Esophagus muscularis mucosa (tissue), 4 donors: Measurements from ENCODE around the gene MRPS7. TPM values are rescaled to one million over a fixed set of nuclear protein-coding genes. Genes with fewer than 3 reads are reported as not detected.
"Not testable (repeated sequence)": the region's sequence is repeated elsewhere in the genome, so short reads cannot be mapped to it uniquely, and the experiment has no call there.

Experiments used
- DNase-seq: peaks from one replicate; pipeline ENCODE4 v3.0.0-alpha.2; 2017; ENCODE audit errors: extremely low spot score
- H3K27ac ChIP-seq, 4 donors: fragments of 200-600 bp; sonication (generic); replicated peaks in 1 of 4; 1 replicate in 3 of 4; 2 replicates in 1 of 4; pipeline ENCODE4 v1.5.1; 2016 to 2019; ENCODE audit warnings: mild to moderate bottlenecking in 1 of 4
- H3K27me3 ChIP-seq, 4 donors: fragments of 200-600 bp; sonication (generic); one replicate each; pipeline versions ENCODE4 v1.5.1 to v1.6.0; 2016 to 2019
- H3K36me3 ChIP-seq, 4 donors: fragments of 200-600 bp; sonication (generic); one replicate each; pipeline ENCODE4 v1.5.1; 2016 to 2019
- H3K4me1 ChIP-seq, 4 donors: fragments of 200-600 bp; sonication (generic); one replicate each; pipeline ENCODE4 v1.5.1; 2016 to 2019
- H3K4me3 ChIP-seq, 4 donors: fragments of 200-600 bp; sonication (generic); 1 replicate in 2 of 4; 2 replicates in 2 of 4; pipeline ENCODE4 v1.5.1; 2016 to 2019; ENCODE audit warnings: mild to moderate bottlenecking in 4 of 4, moderate library complexity in 1 of 4
- H3K9me3 ChIP-seq, 4 donors: fragments of 200-600 bp; sonication (generic); 1 replicate in 3 of 4; 2 replicates in 1 of 4; pipeline ENCODE4 v1.5.1; 2016 to 2019
- CTCF ChIP-seq, 3 experiments: fragments of 200-600 bp in 2 of 3; fragments of 450-650 bp in 1 of 3; sonication (generic) in 2 of 3; IDR thresholded peaks; one replicate each; pipeline ENCODE4 v1.5.1; 2017 to 2019; ENCODE audit warnings: antibody characterized with exemption in 3 of 3, mild to moderate bottlenecking in 2 of 3, moderate library complexity in 1 of 3
- EP300 ChIP-seq: sonication (generic); formaldehyde crosslinking; IDR thresholded peaks from one replicate; pipeline ENCODE4 v1.6.1; 2017; ENCODE audit warnings: antibody characterized with exemption
- POLR2A ChIP-seq: fragments of 450-650 bp; IDR thresholded peaks from one replicate; pipeline ENCODE4 v1.6.1; 2017; ENCODE audit warnings: antibody characterized with exemption, moderate library complexity, mild to moderate bottlenecking, low read depth
- POLR2AphosphoS5 ChIP-seq, 2 donors: sonication (generic); formaldehyde crosslinking; IDR thresholded peaks; one replicate each; pipeline ENCODE4 v1.6.1; 2017; ENCODE audit warnings: antibody characterized with exemption in 2 of 2
- WGBS: methylation state at CpG from one replicate; pipeline ENCODE4 v1.1.5; 2018; 5-methylcytosine and 5-hydroxymethylcytosine counted together
- intact Hi-C: fragments of 100-400 bp; cut with DNase I; formaldehyde crosslinking; loops from one replicate; pipeline ENCODE4 v1.15.1; 2023
- total RNA-seq, 4 donors: library from RNA; depleted of rRNA; stranded (reverse); fragments of >200 nt; gene quantifications; one replicate each; pipeline versions ENCODE4 v1.1.0 to v1.2.1, GENCODE V29; 2016

The MRPS7 gene
- total RNA-seq, 4 donors from 2014 or later: 37.8 to 40.6 (median 39.1) TPM

- intact Hi-C loops: loop anchor here (10.0 kb wide), 1 partner anchor 225 kb away; the partner anchor contains the start of genes CASKIN2 and TSEN54
- Histone ChIP-seq H3K36me3 (peaks cover 3 to 17% (median 12%) of the 10 kb centered on the region in 4 donors), H3K27ac (peak overlapping the region; percentile 85 to 96 (median 89)), H3K27me3 (no peaks in the 10 kb centered on the region), H3K4me1 (peaks cover 9 to 17% (median 14%) of the 10 kb centered on the region in 4 donors), H3K9me3 (no peaks in the 10 kb centered on the region), H3K4me3 (peak overlapping the region; percentile 64 to 88 (median 74))
- peak; percentile 93 for DNase-seq
- TF ChIP-seq EP300 (no peak), POLR2A (no peak), CTCF (IDR thresholded peaks at IDR 0.05) (peak in 2 of 3 experiments; percentile 23 to 37), POLR2AphosphoS5 (IDR thresholded peaks at IDR 0.05) (no peak)
- 12% methylated on average over 26 of the region's 26 CpGs for WGBS
These were observed 28.2 kb downstream of the MRPS7 start for GRCh38 chr17:75289832-75290337.

GRCh38 chr17:75292810-75293448 lies 31.2 kb downstream of the MRPS7 start:
- H3K9me3 ChIP-seq, DNase-seq, H3K27me3 ChIP-seq, H3K36me3 ChIP-seq, H3K4me3 ChIP-seq, intact Hi-C loops, H3K27ac ChIP-seq: not testable (repeated sequence)
- 71% methylated on average over 16 of the region's 16 CpGs for WGBS
- peaks cover 9 to 17% (median 13%) of the 10 kb centered on the region in 4 donors for H3K4me1 ChIP-seq

GRCh38 chr17:75295201-75296158 lies 33.8 kb downstream of the MRPS7 start:
- WGBS: 68% methylated on average over 8 of the region's 8 CpGs
- intact Hi-C loops: no loop called here
- H3K27ac ChIP-seq: peak overlapping the region; percentile 21 to 57 (median 40)
- no peaks in the 10 kb centered on the region for H3K9me3 ChIP-seq
- H3K4me1 ChIP-seq: peaks cover 0 to 2% (median 2%) of the 10 kb centered on the region in 4 donors
- no peaks in the 10 kb centered on the region for H3K27me3 ChIP-seq
- no peaks in the 10 kb centered on the region for H3K36me3 ChIP-seq
- no peak overlapping the region for H3K4me3 ChIP-seq
- DNase-seq: no peak
- TF ChIP-seq CTCF (IDR thresholded peaks at IDR 0.05) (no peak), POLR2AphosphoS5 (IDR thresholded peaks at IDR 0.05) (peak in 1 of 2 donors; percentile 12), POLR2A (no peak)

GRCh38 chr17:75300280-75300679 lies 38.6 kb downstream of the MRPS7 start:
- no peak for DNase-seq
- 84% methylated on average over 7 of the region's 7 CpGs for WGBS
- Histone ChIP-seq H3K27me3 (no peaks in the 10 kb centered on the region), H3K4me1 (no peaks in the 10 kb centered on the region), H3K9me3 (no peaks in the 10 kb centered on the region), H3K36me3 (no peaks in the 10 kb centered on the region), H3K27ac (no peak overlapping the region), H3K4me3 (no peak overlapping the region)
- TF ChIP-seq POLR2AphosphoS5 (IDR thresholded peaks at IDR 0.05): no peak
- no peak for TF ChIP-seq EP300
- intact Hi-C loops: no loop called here

- WGBS: 78% methylated on average over 9 of the region's 9 CpGs
- Histone ChIP-seq H3K27me3 (no peaks in the 10 kb centered on the region), H3K36me3 (no peaks in the 10 kb centered on the region), H3K4me1 (no peaks in the 10 kb centered on the region), H3K27ac (no peak overlapping the region), H3K9me3 (no peaks in the 10 kb centered on the region), H3K4me3 (no peak overlapping the region)
- no peak for DNase-seq
- intact Hi-C loops: no loop called here
- TF ChIP-seq POLR2A: no peak
- no peak for TF ChIP-seq POLR2AphosphoS5 (IDR thresholded peaks at IDR 0.05)
- TF ChIP-seq EP300: no peak
- TF ChIP-seq CTCF (IDR thresholded peaks at IDR 0.05): no peak
These were observed 39.4 kb downstream of the MRPS7 start for GRCh38 chr17:75301049-75301448.
